Ureter (tissue), 1 donor: ENCODE measurements around the gene FARSA. TPM values are rescaled to one million over a fixed set of nuclear protein-coding genes. Genes with fewer than 3 reads are reported as not detected.
A peak's percentile ranks its signal among the peaks of the same experiment; 100 is the strongest.
"Not testable (repeated sequence)": the region's sequence is repeated elsewhere in the genome, so short reads cannot be mapped to it uniquely, and the experiment has no call there.

Experiments used
- DNase-seq: peaks from one replicate; pipeline ENCODE4 v3.0.0-alpha.2; 2020; ENCODE audit warnings: low spot score
- total RNA-seq: library from RNA; stranded (reverse); gene quantifications from one replicate; pipeline ENCODE4 v1.2.4, GENCODE V29; 2023
- donor health status: DM: yes; HTN: yes; CAD: no.

The FARSA gene
- total RNA-seq, 1 donor from 2014 or later, result 60.9 TPM

- peak; percentile 100 for DNase-seq
These were observed 4.6 kb upstream of the FARSA start, which contains the start of gene CALR for GRCh38 chr19:12937927-12938778. Gene CALR, plus strand, starts transcription at chr19:12938609. Its CDS starts 71 bp downstream, at chr19:12938680.

DNA sequence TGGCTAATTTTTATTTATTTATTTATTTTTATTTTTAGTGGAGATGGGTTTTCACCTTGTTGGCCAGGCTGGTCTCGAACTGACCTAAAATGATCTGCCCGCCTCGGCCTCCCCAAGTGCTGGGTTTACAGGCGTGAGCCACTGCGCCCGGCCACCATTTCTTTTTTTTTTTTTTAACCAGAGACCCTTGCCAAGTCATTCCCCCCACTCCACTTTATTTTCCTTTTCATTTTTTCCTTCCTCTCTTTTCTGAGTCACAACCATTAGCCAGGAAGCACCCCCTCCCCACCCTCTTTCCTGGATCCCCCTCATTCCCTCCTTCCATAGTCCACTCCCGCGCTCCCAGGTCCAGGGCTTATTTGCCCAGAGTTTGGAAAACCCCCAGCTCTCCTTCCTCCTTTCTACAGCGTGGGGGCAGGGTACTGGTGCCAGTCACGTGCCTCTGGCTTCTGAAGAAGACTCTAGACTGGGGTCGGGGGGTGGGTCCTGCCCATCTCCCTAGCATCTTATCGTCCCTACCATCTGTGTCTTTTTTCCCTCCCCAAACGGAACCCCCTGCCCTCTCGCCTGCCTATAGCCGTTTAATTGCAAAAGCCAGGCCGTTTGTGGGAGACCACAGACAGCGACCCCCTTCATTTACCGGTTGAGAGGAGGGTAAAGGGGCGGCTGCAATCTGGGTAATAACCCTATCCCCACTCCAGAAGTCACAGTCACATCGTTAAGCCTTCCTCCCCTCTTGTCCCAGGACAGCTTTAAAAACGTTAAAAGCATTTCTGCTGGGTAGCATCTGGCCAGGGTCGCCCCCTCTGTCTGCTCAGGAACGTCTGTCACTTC lies 3.8 kb upstream of the FARSA start:
- DNase-seq, result no peak

DNA sequence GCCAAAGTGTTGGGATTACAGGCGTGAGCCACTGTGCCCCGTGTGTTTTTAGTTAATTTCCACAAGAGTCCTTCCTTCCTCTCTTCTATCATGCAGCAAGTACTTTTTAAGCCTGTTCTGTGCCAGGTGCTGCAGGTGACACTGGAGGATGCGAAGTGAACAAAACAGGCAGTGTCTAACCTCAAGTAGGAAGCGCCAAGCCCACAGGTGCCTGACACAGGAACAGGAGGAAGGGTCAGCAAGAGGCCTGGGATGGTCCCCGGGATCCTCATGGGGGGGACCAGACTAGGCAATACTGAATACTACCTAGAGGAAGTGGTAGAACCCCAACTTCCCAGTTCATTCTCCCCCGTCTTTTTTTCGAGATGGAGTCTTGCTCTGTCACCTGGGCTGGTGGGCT lies 3.1 kb upstream of the FARSA start:
- DNase-seq, result no peak

- DNase-seq, result no peak
These were observed 1.6 kb upstream of the FARSA start for GRCh38 chr19:12935071-12935470.

DNA sequence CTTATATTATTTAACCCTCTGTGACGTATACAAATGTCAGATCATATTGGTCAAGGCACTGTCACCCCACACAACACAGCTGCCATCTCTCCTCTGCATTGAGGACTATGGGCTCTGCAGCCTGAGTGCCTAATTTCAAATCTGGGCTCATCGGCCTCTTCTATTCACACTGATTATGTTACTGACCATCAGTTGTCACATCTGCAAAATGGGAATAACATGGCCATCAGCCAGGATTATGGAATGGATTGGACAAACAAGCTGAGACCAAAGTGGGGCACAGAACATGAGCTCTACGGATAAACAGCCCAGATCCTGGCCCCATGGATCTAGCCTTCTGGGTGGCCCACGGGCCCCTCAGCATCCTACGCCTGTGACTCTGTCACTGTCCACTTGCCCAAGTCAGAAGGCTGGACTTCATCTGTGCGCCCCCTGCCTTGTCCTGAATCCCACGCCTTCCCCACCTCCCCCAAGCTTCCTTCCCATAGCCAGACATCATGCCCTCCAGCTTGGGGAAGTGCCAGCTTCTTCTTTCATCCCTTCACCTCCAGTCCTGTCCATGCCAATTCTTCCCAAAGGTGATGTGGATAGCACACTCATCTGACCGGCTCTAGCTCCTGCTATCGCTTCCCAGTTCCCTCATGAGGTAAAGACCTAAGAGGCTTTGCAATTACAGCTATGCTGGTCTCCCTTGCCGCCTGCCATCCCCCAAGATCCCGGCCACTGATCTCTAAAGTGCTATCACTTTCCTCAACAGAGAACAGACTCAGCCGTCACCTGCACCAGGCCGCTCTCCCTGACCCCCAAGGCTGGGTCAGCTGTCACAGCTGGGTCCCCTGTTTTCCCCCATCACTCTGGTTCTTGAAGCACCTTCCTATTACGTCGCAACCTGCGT lies 872 bp downstream of the FARSA start:
- no peak for DNase-seq

DNA sequence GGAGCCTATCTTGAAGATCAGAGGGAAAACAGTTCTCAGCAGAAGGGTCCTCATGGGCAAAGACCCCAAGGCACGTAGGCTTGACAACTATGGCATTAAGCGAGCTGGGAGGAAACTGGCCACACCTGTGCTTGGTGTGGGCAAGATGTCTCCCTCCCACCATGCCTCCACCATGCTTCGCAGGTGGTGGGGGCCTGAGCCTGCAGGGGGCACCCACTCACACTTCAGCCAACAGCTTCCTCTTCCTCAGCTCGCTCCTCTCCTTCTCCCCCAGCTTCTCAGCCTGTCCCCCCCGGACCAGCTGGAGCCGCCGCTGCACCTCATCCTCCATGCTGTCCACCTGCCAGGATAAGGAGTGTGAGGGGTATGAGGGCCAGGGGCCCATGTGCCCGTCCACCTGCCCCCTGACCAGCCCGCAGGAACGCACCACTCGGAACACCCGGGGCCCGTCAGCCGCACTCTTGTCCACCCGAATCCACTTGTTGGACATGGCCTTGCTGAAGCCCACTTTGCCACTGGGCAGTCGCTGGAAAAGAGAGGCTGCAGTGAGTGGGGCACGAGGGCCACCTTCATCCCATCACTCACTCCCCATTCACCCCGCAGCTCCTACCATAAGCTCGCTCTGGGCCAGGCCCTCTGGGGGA lies 3.4 kb downstream of the FARSA start:
- no peak for DNase-seq

DNA sequence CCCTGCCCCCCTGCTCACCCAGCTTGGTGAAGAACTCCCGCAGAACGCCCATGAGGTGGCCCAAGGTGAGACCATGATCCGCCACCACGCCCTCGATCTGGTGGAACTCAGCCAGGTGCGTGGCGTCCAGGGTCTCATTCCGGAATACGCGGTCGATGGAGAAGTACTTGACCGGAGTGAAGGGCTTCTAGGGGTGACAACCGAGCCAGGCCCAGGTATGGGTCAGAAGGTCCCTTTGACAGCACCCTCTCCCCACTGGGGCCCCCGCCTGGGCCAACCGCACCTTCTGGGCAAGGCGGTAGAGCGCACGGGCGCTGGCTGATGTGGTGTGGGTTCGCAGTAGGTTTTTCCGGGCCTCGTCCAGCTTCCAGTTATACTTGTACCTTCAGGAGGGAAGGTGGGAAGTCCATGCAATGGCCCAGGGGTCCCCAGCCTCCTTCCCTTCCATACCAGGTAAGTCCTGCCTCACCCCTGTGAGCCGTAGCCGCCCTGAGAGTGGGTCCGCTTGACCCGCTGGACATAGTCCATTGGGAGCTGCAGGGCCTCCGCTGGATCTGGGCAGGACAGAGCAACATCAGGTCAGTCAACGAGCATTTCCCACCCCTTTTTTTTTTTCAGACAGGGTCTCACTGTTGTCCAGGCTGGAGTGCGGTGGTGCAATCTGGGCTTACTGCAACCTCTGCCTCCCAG lies 8.7 kb downstream of the FARSA start:
- no peak for DNase-seq

DNA sequence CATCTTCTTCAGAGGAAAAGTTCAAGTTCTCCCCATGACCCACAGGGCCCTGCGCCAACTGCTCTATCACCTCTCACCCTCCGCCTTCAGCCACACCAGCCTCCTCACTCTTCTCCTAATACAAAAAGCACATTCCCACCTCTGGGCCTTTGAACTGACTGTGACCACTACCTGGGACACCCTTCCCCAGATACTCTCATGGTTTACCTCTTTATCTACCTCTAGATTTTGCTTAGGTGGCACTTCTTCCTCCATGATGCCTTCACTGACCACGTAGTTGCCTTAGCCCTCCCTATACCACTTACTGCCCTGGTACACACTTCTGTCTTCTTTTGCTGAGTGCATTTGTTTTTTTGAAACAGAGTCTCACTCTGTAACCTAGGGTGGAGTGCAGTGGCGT lies 10.6 kb downstream of the FARSA start:
- DNase-seq, result no peak

- no peak for DNase-seq
These were observed 12.5 kb downstream of the FARSA start for GRCh38 chr19:12921047-12921446.

DNA sequence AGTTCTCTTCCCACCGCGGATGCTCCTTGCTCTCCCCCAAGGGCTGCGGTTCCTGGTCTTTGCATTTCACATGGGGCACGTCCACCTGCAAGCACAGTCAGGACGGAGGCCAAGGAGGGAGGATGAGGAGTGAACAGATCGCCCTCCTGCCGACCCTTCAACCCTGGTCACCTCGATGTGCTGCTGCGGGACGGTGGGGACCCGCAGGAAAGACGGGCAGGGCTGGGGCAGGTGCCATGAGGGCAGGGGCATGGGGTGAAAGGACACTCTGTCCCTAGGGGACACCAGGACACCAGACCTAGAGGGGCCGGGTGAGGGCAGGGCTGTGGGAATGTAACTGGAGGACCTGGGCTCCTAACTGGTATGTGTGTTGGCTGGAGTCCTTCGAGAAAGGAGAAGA lies 15.3 kb downstream of the FARSA start:
- no peak for DNase-seq

DNA sequence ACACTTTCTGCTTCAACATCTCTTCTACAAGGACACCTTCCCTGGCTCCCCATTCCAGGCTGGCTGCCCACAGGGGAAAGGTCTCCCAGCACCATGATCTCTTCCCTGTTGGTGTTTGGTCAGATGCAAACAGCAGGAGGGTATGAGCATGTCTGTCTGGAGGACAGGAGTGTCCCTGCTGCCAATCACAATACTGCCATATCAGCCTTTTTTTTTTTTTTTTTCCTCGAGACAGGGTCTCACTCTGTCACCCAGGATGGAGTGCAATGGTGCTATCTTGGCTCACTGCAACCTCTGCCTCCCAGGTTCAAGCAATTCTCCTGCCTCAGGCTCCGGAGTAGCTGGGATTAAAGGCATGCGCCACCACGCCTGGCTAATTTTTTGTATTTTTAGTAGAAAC lies 17.7 kb downstream of the FARSA start:
- not testable (repeated sequence) for DNase-seq

DNA sequence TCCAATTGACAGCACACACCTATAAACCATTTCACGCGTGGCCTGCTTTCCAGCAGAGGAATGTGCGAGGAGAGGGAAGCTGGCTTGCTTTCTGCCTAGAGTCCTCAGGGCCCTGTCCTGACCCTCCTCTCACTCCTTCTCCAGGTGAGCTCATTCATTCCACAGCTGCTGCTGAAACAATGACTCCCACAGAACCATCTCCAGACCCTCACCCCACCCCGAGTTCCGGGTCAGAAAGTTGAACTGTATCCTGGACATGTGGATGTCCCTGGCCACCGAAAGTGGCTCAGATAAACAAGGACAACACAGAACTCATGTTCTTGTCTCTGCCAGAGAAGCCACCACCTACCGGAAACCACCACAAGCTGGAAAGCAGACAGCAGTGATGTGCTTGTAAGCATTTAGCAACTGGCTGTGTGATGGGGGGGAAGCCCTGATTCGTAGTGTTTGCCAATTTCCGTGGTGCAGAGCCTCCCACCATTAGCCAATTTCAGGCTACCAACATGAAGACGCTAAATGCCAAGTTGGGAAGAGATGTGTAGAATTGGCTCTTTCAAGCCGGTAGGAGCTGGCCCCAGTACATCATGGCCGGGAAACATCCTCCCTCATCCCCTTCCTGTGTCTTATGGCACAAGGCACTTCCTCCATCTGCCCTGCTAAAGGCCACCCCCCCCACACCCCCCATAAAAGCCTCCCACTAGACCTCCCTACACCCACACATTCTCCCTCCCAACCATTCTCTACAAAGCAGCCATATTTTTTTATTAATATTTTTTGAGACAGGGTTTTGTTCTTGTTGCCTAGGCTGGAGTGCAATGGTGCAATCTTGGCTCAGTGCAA lies 19.4 kb downstream of the FARSA start:
- no peak for DNase-seq

DNA sequence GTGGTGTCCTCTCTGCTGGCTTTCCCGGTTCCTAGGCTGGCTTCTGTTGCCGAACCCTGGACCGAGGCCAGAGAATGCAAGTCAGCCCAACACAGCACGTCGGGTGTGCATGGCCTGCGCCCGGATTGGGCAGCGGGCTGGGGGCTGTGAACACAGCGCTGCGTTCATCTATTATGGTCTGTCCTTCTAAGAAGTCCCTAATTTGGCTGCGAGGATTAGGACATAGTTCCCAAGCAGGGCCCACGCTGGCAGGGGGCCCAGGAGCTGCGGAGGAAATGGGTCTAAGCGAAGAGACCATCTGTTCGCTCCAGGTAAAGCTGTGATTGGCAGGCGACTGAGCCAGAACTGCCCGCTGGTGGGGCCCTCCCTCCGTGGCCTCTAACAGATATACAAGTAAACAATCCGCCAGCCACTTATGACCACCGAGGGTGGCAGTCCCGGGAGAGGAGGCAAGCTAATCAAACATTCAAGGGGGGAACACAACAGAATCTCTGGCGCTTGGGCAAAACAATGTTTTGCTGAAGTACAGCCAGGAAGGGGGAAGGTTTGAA lies 20.4 kb downstream of the FARSA start:
- peak; percentile 80 for DNase-seq

GRCh38 chr19:12912571-12912970 lies 20.9 kb downstream of the FARSA start:
- DNase-seq, result no peak

DNA sequence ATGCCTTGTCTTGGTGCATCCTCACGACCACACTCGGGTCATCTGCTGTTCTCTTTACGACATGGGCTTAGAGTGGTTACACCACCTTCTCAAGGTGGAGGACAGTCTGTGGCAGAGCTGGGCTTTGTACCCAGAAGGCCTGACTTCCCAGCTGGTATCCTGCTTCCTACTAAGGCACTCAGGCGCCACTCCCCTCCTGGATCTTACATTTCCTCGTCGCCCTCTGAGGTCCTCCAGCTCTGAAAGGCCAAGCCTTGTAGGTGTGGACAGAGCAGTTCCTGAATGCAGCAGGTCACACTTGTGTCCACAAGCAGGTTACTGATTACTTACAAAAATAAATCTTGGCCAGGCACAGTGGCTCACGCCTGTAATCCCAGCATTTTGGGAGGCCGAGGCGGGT lies 26.3 kb downstream of the FARSA start:
- DNase-seq, result no peak

GRCh38 chr19:12899891-12900518 lies 33.5 kb downstream of the FARSA start:
- no peak for DNase-seq

- no peak for DNase-seq
These were observed 37.1 kb downstream of the FARSA start for GRCh38 chr19:12896460-12896859.

- DNase-seq, result no peak
These were observed 39.9 kb downstream of the FARSA start for GRCh38 chr19:12893582-12893981.

DNA sequence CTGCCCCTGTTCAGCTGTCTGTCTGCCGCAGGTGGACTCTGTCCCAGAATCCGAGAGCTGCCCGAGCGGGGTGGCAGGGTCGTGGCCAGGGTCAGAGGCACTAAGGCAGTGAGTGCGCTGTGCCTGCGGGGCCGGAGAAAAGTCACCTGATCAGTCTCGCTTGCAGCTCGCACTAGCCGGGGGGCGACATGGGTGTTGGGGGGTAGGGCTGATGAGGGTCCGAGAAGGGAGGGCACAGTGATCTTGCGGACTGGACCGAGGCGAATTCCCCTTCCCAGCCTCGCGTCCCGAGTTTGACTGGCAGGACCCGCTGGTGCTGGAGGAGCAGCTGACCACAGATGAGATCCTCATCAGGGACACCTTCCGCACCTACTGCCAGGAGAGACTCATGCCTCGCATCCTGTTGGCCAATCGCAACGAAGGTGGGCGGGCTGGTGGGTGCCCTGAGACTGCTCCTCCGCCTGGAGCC lies 41.9 kb downstream of the FARSA start:
- DNase-seq, result no peak
